Hepatocyte (in vitro differentiated cells): ENCODE data around the gene DPPA2.

ENCODE experiments used
- EZH2 ChIP-seq: fragments of 200-600 bp; sonication (generic); IDR thresholded peaks from 2 replicates; pipeline ENCODE4 v1.6.1; 2016; ENCODE audit warnings: antibody characterized with exemption, mild to moderate bottlenecking, borderline replicate concordance
- TF ChIP-seq, protein P1 (sequence below): fragments of 200-600 bp; sonication (generic); IDR thresholded peaks from 2 replicates; pipeline ENCODE4 v1.5.1; 2016; ENCODE audit warnings: antibody characterized with exemption, mild to moderate bottlenecking; ENCODE audit not compliant: poor library complexity

DNA sequence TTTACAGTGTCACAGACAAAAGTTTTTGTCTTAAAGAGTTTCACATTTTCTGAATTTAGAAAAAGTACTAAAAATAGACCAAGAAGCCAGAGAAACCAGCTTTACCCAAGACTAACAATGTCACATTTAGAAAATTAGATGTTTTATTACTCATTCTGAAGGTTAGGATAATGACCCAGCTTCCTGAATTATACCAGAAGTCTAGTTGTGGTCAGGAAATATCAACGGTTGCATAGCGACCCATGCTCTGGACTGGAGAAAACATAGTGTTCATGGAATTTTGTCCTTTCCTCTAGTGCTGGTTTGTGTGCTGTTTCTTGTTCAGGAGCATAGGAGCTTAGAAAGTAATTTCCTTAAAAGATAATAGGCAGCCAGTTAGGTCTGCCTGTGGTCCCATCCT lies 59.0 kb downstream of the DPPA2 start:
- TF ChIP-seq, protein P1, sequence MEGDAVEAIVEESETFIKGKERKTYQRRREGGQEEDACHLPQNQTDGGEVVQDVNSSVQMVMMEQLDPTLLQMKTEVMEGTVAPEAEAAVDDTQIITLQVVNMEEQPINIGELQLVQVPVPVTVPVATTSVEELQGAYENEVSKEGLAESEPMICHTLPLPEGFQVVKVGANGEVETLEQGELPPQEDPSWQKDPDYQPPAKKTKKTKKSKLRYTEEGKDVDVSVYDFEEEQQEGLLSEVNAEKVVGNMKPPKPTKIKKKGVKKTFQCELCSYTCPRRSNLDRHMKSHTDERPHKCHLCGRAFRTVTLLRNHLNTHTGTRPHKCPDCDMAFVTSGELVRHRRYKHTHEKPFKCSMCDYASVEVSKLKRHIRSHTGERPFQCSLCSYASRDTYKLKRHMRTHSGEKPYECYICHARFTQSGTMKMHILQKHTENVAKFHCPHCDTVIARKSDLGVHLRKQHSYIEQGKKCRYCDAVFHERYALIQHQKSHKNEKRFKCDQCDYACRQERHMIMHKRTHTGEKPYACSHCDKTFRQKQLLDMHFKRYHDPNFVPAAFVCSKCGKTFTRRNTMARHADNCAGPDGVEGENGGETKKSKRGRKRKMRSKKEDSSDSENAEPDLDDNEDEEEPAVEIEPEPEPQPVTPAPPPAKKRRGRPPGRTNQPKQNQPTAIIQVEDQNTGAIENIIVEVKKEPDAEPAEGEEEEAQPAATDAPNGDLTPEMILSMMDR = no peak
- no peak for TF ChIP-seq EZH2
